IPS-18c (cell line): ENCODE results near the gene UTRN.

Source experiments
- H3K4me3 ChIP-seq: 2 replicates; pipeline ENCODE4 v1.7.0; 2013; ENCODE audit warnings: low read depth, mild to moderate bottlenecking, low read length, moderate library complexity; ENCODE audit not compliant: insufficient read depth
- H3K9me3 ChIP-seq: one replicate; pipeline ENCODE4 v1.6.1; 2013; ENCODE audit warnings: mild to moderate bottlenecking, low read length, moderate library complexity; ENCODE audit not compliant: control insufficient read depth, insufficient read depth

Gene UTRN

DNA sequence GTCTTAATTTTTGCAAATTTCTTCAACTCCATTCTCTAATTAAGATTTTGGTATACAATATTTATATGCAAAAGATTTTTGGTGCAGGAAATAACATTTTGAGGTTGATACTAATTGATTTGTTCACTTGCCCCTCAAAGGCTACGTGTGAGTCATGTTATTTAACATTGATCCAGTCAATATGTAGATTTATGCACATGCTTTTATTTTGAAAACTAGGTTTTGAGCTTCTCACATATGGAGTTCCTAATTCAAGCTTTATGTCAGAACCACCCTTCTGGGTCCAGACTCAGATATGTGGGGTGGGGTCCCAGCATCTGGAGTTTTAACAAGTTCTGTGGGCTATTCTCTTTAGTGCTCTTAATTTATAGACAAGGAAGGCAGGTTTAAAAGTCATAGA is 13.8 kb downstream of the UTRN start:
- no peaks in the 10 kb centered on the region for H3K9me3 ChIP-seq
- H3K4me3 ChIP-seq = no peak overlapping the region

DNA sequence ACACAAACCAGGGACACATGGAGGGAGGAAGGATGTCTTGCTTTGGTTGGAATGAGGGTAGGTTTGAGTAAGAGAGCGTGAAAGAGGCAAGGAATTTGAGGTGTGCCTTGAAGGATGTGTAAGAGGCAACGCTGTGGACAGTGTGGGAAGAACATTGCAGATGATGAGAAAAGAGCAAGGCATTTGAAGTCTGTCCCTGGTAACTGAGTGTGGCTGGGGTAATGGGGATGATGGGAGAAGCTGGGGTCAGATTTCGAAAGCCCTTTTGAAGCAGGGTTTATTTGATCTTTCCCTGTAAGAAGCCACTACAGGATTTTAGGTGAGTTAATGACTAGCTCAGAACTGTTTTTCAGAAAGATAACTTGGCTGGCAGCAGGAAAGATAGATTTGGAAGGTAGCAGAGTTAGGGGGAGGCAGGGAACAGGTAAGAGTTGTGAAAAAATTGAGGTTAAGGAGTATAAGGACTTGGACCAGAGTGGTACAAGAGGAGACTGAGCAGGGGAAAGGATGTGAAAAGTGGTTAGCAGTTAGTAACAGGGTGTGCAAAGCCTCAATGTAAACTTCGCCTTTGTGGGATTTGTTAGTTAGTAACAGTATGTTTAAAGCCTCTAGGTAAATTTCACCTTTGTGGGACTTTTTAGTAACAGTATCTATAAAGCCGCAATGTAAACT is 17.7 kb downstream of the UTRN start:
- no peak overlapping the region for H3K4me3 ChIP-seq
- H3K9me3 ChIP-seq = no peaks in the 10 kb centered on the region

- H3K4me3 ChIP-seq = no peak overlapping the region
- H3K9me3 ChIP-seq = no peaks in the 10 kb centered on the region
These were observed 19.2 kb downstream of the UTRN start for GRCh38 chr6:144304223-144304848.

DNA sequence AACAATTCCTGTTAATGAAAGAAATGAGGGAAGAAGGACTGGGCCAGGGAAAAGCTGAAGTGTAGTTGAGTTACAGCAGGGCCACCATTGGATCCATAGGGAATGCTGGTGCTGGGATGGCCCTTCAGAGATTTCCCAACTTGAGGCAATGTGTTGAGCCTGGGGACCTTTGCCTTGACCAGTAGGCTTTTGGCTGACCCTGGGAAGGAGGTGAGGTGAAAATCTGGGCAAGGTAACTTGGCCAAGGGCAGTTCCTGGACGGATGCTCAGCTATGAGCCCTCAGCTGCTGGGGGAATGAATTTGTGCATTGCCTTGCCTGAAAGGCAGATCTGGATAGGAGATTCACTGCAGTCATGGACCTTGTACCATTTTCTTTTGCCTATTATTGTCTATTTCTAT is 20.4 kb downstream of the UTRN start:
- no peaks in the 10 kb centered on the region for H3K9me3 ChIP-seq
- H3K4me3 ChIP-seq = no peak overlapping the region

- Histone ChIP-seq H3K9me3 (no peaks in the 10 kb centered on the region), H3K4me3 (no peak overlapping the region)
These were observed 20.9 kb downstream of the UTRN start for GRCh38 chr6:144305985-144306384.

GRCh38 chr6:144307880-144308279 is 22.7 kb downstream of the UTRN start:
- H3K4me3 ChIP-seq = no peak overlapping the region
- no peaks in the 10 kb centered on the region for H3K9me3 ChIP-seq

GRCh38 chr6:144310765-144311164 is 25.6 kb downstream of the UTRN start:
- H3K9me3 ChIP-seq = no peaks in the 10 kb centered on the region
- H3K4me3 ChIP-seq = no peak overlapping the region

DNA sequence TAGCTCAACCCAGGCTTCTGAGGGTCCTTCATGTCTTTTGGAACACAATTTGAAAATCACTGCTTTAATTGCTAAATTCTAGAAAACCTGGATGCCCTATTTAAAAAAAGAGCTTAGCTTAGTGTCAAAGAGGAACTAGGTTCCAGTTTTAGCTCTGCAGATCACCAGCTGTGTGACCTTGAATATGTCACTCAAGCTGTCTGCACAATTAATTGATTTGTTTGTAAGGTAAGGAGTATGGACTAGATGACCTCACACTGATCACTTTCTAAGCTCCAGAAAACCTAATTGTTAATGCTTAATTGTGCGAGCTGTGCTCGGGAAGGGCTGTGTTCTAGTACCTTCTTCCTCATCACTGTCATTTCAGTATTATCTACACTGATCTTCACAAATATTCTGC is 26.2 kb downstream of the UTRN start:
- no peak overlapping the region for H3K4me3 ChIP-seq

DNA sequence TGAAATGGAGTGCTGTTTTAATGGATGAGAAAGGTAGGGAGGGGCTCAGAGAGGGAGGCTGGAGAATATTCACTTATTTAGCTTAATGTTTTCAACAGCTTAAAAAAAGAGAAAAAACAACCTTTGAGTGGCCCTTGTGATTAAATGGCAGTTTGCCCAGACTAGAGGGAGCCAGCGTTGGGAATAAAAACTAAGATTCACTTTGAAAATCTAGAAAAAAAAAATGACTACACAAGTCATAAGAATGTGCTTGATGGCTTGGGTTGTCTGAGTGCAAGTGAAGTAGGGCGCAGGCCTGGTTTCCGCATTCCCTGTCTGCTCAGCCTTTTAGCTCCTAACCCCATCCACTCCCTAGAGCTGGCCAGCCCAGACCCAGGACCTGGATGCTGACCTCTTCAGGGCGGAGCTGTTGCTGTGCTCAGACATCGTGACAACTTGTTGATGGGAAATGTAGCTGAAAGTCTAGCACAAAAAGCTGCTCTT is 28.9 kb downstream of the UTRN start:
- Histone ChIP-seq H3K4me3 (no peak overlapping the region), H3K9me3 (no peaks in the 10 kb centered on the region)

More for the DNA sequence above, 26.2 kb downstream of the UTRN start:
- H3K9me3 ChIP-seq = no peaks in the 10 kb centered on the region

GRCh38 chr6:144314562-144314961 is 29.4 kb downstream of the UTRN start:
- no peak overlapping the region for H3K4me3 ChIP-seq

GRCh38 chr6:144315226-144315980 is 30.3 kb downstream of the UTRN start:
- Histone ChIP-seq H3K4me3 (no peak overlapping the region), H3K9me3 (no peaks in the 10 kb centered on the region)

More at GRCh38 chr6:144314562-144314961, 29.4 kb downstream of the UTRN start:
- H3K9me3 ChIP-seq = no peaks in the 10 kb centered on the region

DNA sequence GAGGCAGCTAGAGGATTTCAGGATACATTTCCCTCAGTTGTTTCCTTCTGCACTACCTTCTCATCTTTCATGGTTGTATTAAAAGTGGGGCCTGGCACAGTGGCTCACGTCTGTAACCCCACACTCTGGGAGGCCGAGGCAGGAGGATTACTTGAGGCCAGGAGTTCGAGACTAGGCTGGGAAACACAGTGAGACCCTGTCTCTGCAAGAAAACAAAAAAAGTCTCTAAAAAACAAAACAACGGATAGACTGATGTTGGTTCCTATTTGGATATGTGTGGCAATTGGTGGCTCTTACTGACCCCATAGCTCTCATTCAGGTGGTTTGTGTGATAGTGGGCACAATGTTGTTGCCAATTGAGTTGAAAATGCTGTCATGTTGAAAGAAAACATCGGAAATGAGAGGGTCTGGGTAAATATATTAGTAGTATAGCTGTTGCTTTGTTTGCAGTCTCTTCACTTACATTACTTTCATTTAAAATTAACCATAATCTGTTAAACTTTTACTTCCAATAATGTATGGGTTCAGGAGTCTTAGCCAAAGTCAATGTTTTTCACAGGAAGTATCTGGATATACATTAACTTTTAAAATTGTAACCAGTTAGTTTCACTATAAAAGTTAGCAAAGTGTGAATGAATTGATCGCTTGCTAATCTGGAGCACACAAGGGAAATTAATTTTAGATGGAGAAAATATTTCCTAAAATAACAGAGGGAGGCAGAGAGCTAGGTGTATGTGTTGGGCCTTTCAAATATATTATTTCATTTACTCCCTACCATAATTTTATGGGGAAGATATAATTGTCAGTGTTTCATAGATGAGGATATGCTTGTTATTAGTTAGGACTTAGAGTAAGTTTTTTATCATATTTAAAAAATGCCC is 31.1 kb downstream of the UTRN start:
- no peaks in the 10 kb centered on the region for H3K9me3 ChIP-seq
- H3K4me3 ChIP-seq = no peak overlapping the region

DNA sequence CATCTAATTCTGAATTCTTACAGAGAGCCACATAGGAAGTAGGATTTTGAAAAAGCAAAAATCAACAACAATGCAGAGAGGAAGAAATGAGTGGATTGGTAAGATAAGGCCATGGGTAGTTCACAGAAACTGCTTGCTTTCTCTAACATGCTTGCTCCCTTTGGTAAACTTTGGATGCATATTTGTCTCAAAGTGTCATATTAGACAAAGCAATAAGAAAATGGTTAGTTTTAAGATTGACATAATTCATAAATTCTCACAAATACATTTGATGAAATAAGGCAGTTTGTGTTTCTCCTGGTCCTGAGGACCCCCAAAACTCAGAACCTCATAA is 31.7 kb downstream of the UTRN start:
- Histone ChIP-seq H3K9me3 (no peaks in the 10 kb centered on the region), H3K4me3 (no peak overlapping the region)

- Histone ChIP-seq H3K9me3 (no peaks in the 10 kb centered on the region), H3K4me3 (no peak overlapping the region)
These were observed 32.6 kb downstream of the UTRN start for GRCh38 chr6:144317736-144318135.

GRCh38 chr6:144319211-144319610 is 34.1 kb downstream of the UTRN start:
- H3K9me3 ChIP-seq = no peaks in the 10 kb centered on the region
- H3K4me3 ChIP-seq = no peak overlapping the region

- Histone ChIP-seq H3K4me3 (no peak overlapping the region), H3K9me3 (no peaks in the 10 kb centered on the region)
These were observed 35.6 kb downstream of the UTRN start for GRCh38 chr6:144320741-144321140.

GRCh38 chr6:144321839-144322591 is 36.9 kb downstream of the UTRN start:
- Histone ChIP-seq H3K9me3 (no peaks in the 10 kb centered on the region), H3K4me3 (no peak overlapping the region)
